T-helper 2 cell treated with Interferon-gamma antibody and Interleukin-4, amounts not matched to agents 5 μg/mL and 100 μg/mL, for 36 hours (primary cell): ENCODE results near the gene NR2C2.
"Not testable (repeated sequence)": the region's sequence is repeated elsewhere in the genome, so short reads cannot be mapped to it uniquely, and the experiment has no call there.

Experiments used
- DNase-seq: peaks from one replicate; pipeline ENCODE4 v3.0.0; 2021; ENCODE audit warnings: low spot score
- H3K27ac Mint-ChIP-seq: one replicate; pipeline ENCODE4 v1.8.0; 2021; ENCODE audit warnings: mild to moderate bottlenecking, mixed read lengths
- H3K27me3 Mint-ChIP-seq: one replicate; pipeline ENCODE4 v1.8.0; 2021; ENCODE audit warnings: low read depth, mixed read lengths
- H3K36me3 Mint-ChIP-seq: one replicate; pipeline ENCODE4 v1.8.0; 2021; ENCODE audit warnings: low read depth, mixed read lengths
- H3K4me1 Mint-ChIP-seq: one replicate; pipeline ENCODE4 v1.8.0; 2021; ENCODE audit warnings: low read depth, mixed read lengths
- H3K4me3 Mint-ChIP-seq: one replicate; pipeline ENCODE4 v1.8.0; 2022; ENCODE audit warnings: mild to moderate bottlenecking, moderate library complexity, mixed read lengths
- H3K9me3 Mint-ChIP-seq: one replicate; pipeline ENCODE4 v1.8.0; 2021; ENCODE audit warnings: mixed read lengths

NR2C2 gene

DNA sequence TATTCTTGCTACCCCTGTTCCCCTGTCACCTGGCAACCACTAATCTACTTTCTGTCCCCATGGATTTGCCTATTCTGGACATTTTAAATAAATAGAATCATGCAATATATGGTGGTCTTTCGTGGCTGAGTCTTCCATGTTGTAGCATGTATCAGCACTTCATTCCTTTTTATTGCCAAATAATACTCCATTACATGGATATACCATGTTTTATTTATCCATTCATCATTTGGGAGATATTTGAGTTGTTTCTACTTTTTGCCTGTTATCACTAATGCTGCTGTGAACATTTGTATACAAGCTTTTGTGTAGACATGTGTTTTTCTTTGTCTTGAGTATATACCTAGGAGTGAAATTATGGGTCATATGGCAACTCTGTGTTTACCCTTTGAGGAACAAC, 50.6 kb downstream of the NR2C2 start:
- Mint-ChIP-seq H3K4me1 (peaks cover 8% of the 10 kb centered on the region), H3K4me3 (no peak overlapping the region), H3K27me3 (no peaks in the 10 kb centered on the region), H3K36me3 (peaks cover 33% of the 10 kb centered on the region), H3K9me3 (no peaks in the 10 kb centered on the region), H3K27ac (no peak overlapping the region)
- no peak for DNase-seq

DNA sequence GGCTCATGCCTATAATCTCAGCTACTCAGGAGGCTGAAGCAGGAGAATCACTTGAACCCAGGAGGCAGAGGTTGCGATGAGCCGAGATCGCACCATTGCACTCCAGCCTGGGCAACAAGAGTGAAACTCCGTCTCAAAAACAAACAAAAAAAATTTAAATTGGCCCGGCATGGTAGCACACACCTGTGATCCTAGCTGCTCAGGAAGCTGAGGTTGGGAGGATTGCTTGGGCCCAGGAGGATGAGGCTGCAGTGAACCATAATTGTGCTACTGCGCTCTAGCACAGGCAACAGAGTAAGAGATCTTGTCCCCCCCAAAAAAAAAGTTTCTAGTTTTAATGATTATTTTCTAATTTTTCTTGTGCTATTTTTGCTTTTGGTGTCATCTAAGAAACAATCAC, 51.8 kb downstream of the NR2C2 start:
- H3K36me3 Mint-ChIP-seq, result peaks cover 36% of the 10 kb centered on the region
- H3K4me1 Mint-ChIP-seq, result peaks cover 11% of the 10 kb centered on the region
- not testable (repeated sequence) for DNase-seq, H3K9me3 Mint-ChIP-seq, H3K27ac Mint-ChIP-seq, H3K4me3 Mint-ChIP-seq, H3K27me3 Mint-ChIP-seq

- no peak overlapping the region for H3K27ac Mint-ChIP-seq
- no peak overlapping the region for H3K4me3 Mint-ChIP-seq
- no peaks in the 10 kb centered on the region for H3K27me3 Mint-ChIP-seq
- DNase-seq, result no peak
- no peaks in the 10 kb centered on the region for H3K9me3 Mint-ChIP-seq
- H3K36me3 Mint-ChIP-seq, result peaks cover 36% of the 10 kb centered on the region
- peaks cover 7% of the 10 kb centered on the region for H3K4me1 Mint-ChIP-seq
These were observed 60.3 kb downstream of the NR2C2 start for GRCh38 chr3:15007681-15008141.

- H3K4me1 Mint-ChIP-seq, result peaks cover 4% of the 10 kb centered on the region
- H3K4me3 Mint-ChIP-seq, result no peak overlapping the region
- H3K36me3 Mint-ChIP-seq, result peaks cover 43% of the 10 kb centered on the region
- no peaks in the 10 kb centered on the region for H3K27me3 Mint-ChIP-seq
- DNase-seq, result no peak
- H3K27ac Mint-ChIP-seq, result no peak overlapping the region
- H3K9me3 Mint-ChIP-seq, result no peaks in the 10 kb centered on the region
These were observed 61.8 kb downstream of the NR2C2 start for GRCh38 chr3:15009167-15009566.

DNA sequence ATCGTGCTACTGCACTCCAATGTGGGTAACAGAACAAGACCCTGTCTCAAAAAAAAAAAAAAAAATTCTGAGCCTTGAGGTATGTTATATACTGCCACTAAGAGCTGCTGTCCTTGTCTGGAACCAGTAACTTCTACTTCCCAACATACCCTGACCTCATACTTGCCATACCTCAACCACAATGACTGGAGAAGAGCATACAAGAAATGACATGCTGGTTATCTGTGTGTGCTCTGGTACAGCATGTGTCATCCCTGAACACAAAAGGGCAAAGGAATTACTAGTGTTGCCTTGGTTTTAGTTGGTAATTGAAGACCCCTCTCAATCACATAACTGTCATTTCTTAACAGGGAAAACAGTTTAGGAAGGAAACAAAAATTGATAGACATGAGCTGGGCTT, 63.3 kb downstream of the NR2C2 start:
- no peak for DNase-seq
- peaks cover 4% of the 10 kb centered on the region for H3K4me1 Mint-ChIP-seq
- no peaks in the 10 kb centered on the region for H3K9me3 Mint-ChIP-seq
- no peak overlapping the region for H3K4me3 Mint-ChIP-seq
- H3K27me3 Mint-ChIP-seq, result no peaks in the 10 kb centered on the region
- H3K36me3 Mint-ChIP-seq, result peaks cover 45% of the 10 kb centered on the region
- peak overlapping the region; percentile 2 for H3K27ac Mint-ChIP-seq

GRCh38 chr3:15011174-15011573, 63.8 kb downstream of the NR2C2 start:
- Mint-ChIP-seq H3K9me3 (no peaks in the 10 kb centered on the region), H3K4me1 (peaks cover 4% of the 10 kb centered on the region), H3K4me3 (no peak overlapping the region), H3K27me3 (no peaks in the 10 kb centered on the region), H3K27ac (no peak overlapping the region), H3K36me3 (peaks cover 48% of the 10 kb centered on the region)
- peak; percentile 31 for DNase-seq

DNA sequence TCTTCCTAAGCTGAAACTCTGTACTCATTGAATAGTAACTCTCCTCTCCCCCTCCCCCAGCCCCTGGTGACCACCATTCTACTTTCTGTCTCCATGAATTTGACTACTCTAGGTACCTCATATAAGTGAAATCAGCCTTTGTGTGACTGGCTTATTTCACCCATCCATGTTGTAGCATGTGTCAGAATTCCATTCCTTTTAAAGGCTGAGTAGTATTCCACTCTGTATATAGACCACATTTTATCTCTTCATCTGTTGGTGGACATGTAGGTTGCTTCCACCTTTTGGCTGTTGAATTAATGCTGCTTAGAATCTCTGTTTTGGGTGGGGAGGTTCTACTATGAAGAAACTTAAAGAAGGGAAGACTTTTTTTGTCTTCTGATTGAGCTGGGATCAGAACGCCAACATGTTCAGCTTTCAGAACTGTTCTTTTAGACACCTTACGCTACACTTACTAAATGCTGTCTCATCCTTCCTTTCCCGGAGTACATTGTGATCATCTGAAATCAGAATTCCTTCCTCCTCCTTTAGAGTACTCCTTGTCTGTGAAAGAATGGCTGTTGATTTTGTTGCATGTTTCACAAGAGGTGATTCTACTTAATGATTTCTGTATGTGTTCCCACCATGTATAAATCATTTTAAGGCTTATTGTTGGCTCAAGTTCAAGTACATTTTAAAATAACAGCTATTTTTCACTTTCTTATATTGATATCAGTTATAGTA, 67.4 kb downstream of the NR2C2 start:
- H3K36me3 Mint-ChIP-seq, result peaks cover 62% of the 10 kb centered on the region
- peaks cover 4% of the 10 kb centered on the region for H3K4me1 Mint-ChIP-seq
- no peak overlapping the region for H3K27ac Mint-ChIP-seq
- no peaks in the 10 kb centered on the region for H3K27me3 Mint-ChIP-seq
- H3K9me3 Mint-ChIP-seq, result no peaks in the 10 kb centered on the region
- DNase-seq, result no peak
- H3K4me3 Mint-ChIP-seq, result no peak overlapping the region

GRCh38 chr3:15015456-15015855, 68.1 kb downstream of the NR2C2 start:
- Mint-ChIP-seq H3K4me3 (no peak overlapping the region), H3K36me3 (peaks cover 64% of the 10 kb centered on the region)
- no peak for DNase-seq

GRCh38 chr3:15017191-15017590, 69.8 kb downstream of the NR2C2 start:
- Mint-ChIP-seq H3K36me3 (peaks cover 62% of the 10 kb centered on the region), H3K27me3 (no peaks in the 10 kb centered on the region), H3K9me3 (no peaks in the 10 kb centered on the region), H3K27ac (no peak overlapping the region), H3K4me1 (peaks cover 2% of the 10 kb centered on the region), H3K4me3 (no peak overlapping the region)
- no peak for DNase-seq

More at GRCh38 chr3:15015456-15015855, 68.1 kb downstream of the NR2C2 start:
- Mint-ChIP-seq H3K4me1 (peaks cover 2% of the 10 kb centered on the region), H3K27me3 (no peaks in the 10 kb centered on the region), H3K9me3 (no peaks in the 10 kb centered on the region), H3K27ac (no peak overlapping the region)

DNA sequence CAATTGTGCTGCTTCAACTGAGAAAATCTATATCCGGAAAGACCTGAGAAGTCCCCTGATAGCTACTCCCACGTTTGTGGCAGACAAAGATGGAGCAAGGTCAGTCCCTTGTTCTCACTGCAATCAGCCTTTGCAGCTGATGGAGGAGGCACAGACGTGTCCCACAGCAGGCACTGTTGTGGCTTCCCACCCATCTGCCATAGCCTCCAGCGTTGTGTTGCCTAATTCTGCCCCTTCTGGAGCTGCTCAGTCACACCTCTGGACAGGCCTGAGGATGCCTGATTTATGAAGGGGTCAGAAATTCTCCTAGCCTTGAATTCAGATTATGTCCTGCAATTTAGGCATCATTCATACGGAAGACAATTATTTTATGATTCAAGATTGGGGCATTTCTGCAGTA, 75.9 kb downstream of the NR2C2 start:
- H3K9me3 Mint-ChIP-seq, result no peaks in the 10 kb centered on the region
- no peak overlapping the region for H3K4me3 Mint-ChIP-seq
- no peak for DNase-seq
- H3K36me3 Mint-ChIP-seq, result peaks cover 48% of the 10 kb centered on the region
- H3K27me3 Mint-ChIP-seq, result no peaks in the 10 kb centered on the region
- H3K4me1 Mint-ChIP-seq, result peaks cover 3% of the 10 kb centered on the region
- H3K27ac Mint-ChIP-seq, result no peak overlapping the region

GRCh38 chr3:15023719-15024118, 76.3 kb downstream of the NR2C2 start:
- no peak for DNase-seq
- Mint-ChIP-seq H3K27ac (no peak overlapping the region), H3K4me1 (peaks cover 3% of the 10 kb centered on the region), H3K4me3 (no peak overlapping the region), H3K36me3 (peaks cover 47% of the 10 kb centered on the region), H3K27me3 (no peaks in the 10 kb centered on the region), H3K9me3 (no peaks in the 10 kb centered on the region)

- no peaks in the 10 kb centered on the region for H3K4me1 Mint-ChIP-seq
- peaks cover 52% of the 10 kb centered on the region for H3K36me3 Mint-ChIP-seq
- H3K9me3 Mint-ChIP-seq, result no peaks in the 10 kb centered on the region
- DNase-seq, result no peak
- H3K4me3 Mint-ChIP-seq, result no peak overlapping the region
- no peaks in the 10 kb centered on the region for H3K27me3 Mint-ChIP-seq
- H3K27ac Mint-ChIP-seq, result no peak overlapping the region
These were observed 82.2 kb downstream of the NR2C2 start for GRCh38 chr3:15029625-15030024.

DNA sequence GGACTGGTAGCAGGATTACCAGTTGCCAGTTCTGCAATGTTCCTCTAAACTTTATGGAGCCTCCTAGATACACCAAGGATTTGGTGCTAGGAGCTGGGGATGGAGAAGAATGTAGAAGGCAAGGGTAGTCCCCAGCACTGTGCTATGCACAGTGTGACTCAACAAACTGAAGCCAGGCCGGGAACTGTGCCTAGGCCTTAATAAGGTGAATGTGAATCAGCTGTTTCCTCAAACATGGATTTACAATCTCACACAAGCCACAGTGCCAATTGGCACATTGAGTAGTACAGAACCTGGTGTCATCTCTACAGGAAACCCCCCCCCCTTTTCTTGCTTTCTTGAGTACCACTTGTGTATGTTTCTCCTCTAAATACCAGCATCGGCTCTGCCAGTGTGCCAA, 85.3 kb downstream of the NR2C2 start:
- H3K36me3 Mint-ChIP-seq, result peaks cover 35% of the 10 kb centered on the region
- no peaks in the 10 kb centered on the region for H3K27me3 Mint-ChIP-seq
- H3K4me1 Mint-ChIP-seq, result no peaks in the 10 kb centered on the region
- no peak for DNase-seq
- H3K27ac Mint-ChIP-seq, result no peak overlapping the region
- H3K4me3 Mint-ChIP-seq, result no peak overlapping the region
- no peaks in the 10 kb centered on the region for H3K9me3 Mint-ChIP-seq

GRCh38 chr3:15033103-15033502, 85.7 kb downstream of the NR2C2 start:
- H3K27ac Mint-ChIP-seq, result no peak overlapping the region
- H3K4me1 Mint-ChIP-seq, result no peaks in the 10 kb centered on the region
- no peaks in the 10 kb centered on the region for H3K9me3 Mint-ChIP-seq
- peaks cover 34% of the 10 kb centered on the region for H3K36me3 Mint-ChIP-seq
- H3K4me3 Mint-ChIP-seq, result no peak overlapping the region
- no peaks in the 10 kb centered on the region for H3K27me3 Mint-ChIP-seq
- no peak for DNase-seq

DNA sequence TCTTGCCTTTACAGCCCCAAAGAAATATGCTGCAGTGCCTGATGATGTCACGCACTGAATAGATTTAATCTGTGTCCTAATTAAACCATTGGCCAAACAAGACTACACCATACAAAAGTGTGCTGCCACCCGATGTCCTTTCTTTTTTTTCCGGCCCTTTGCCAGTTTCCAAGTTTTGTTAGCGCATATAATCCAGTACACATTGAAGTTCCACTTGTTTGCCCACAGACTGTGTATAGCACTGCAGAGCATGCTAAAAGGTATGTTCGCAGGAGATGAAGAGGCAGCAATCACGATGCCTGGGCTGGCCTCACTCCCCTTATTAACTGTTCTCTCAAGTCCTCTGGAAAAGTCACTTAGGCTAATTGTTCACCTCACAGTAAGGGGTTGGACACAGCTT, 90.9 kb downstream of the NR2C2 start:
- H3K27ac Mint-ChIP-seq, result no peak overlapping the region
- no peaks in the 10 kb centered on the region for H3K27me3 Mint-ChIP-seq
- peaks cover 36% of the 10 kb centered on the region for H3K36me3 Mint-ChIP-seq
- no peak overlapping the region for H3K4me3 Mint-ChIP-seq
- no peaks in the 10 kb centered on the region for H3K9me3 Mint-ChIP-seq
- no peaks in the 10 kb centered on the region for H3K4me1 Mint-ChIP-seq
- DNase-seq, result no peak
